ENCODE data around the gene MOV10L1. TPM values are rescaled to one million over a fixed set of nuclear protein-coding genes. Genes with fewer than 3 reads are reported as not detected.

Gene MOV10L1
- total RNA-seq, 2 experiments from 2014 or later: 0.22 to 1.1 TPM

GRCh38 chr22:50061824-50062355 is 27.9 kb upstream of the MOV10L1 start:
- Histone ChIP-seq H3K4me2 (ENCODE audit: low read length) (no peak overlapping the region), H3K9me2 (ENCODE audit: insufficient read depth, low read length) (no peaks in the 10 kb centered on the region), H3K4me3 (ENCODE audit: low read depth, low read length, poor library complexity, severe bottlenecking) (no peak overlapping the region), H3K4me1 (ENCODE audit: insufficient read depth, low read length, poor library complexity, severe bottlenecking) (peaks cover 37% of the 10 kb centered on the region), H2AFZ (ENCODE audit: low read length) (no peak overlapping the region), H4K20me1 (ENCODE audit: insufficient read depth, low read length) (no peaks in the 10 kb centered on the region), H3K27ac (ENCODE audit: low read depth, low read length, poor library complexity, severe bottlenecking) (no peak overlapping the region), H3K36me3 (ENCODE audit: insufficient read depth, low read length) (no peaks in the 10 kb centered on the region), H3K79me2 (ENCODE audit: insufficient read depth, low read depth, low read length) (no peaks in the 10 kb centered on the region), H3K9me3 (ENCODE audit: low read length) (no peaks in the 10 kb centered on the region)
- POLR2A ChIA-PET: interaction anchor here (0.7 kb wide), 1 partner anchor 19 kb away, joined by 3 read pairs; no protein-coding TSS in a partner anchor
- TF ChIP-seq EZH2phosphoT487 (IDR thresholded peaks at IDR 0.05; ENCODE audit: borderline replicate concordance, low read depth, low read length): no peak
- TF ChIP-seq, protein P1, sequence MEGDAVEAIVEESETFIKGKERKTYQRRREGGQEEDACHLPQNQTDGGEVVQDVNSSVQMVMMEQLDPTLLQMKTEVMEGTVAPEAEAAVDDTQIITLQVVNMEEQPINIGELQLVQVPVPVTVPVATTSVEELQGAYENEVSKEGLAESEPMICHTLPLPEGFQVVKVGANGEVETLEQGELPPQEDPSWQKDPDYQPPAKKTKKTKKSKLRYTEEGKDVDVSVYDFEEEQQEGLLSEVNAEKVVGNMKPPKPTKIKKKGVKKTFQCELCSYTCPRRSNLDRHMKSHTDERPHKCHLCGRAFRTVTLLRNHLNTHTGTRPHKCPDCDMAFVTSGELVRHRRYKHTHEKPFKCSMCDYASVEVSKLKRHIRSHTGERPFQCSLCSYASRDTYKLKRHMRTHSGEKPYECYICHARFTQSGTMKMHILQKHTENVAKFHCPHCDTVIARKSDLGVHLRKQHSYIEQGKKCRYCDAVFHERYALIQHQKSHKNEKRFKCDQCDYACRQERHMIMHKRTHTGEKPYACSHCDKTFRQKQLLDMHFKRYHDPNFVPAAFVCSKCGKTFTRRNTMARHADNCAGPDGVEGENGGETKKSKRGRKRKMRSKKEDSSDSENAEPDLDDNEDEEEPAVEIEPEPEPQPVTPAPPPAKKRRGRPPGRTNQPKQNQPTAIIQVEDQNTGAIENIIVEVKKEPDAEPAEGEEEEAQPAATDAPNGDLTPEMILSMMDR (conservative IDR thresholded peaks at IDR 0.05; ENCODE audit: low read length): no peak
- no TSS peak for BruUV-seq (replicated peaks)
- intact Hi-C loops (cut with micrococcal nuclease; ENCODE audit: unreplicated experiment): no loop called here
- DNase-seq (ENCODE audit: low spot score): no peak
- CTCF ChIA-PET (ENCODE audit: unreplicated experiment): no interaction called here

GRCh38 chr22:50062509-50063135 is 27.2 kb upstream of the MOV10L1 start:
- H3K27ac ChIP-seq (ENCODE audit: low read depth, low read length, poor library complexity, severe bottlenecking): no peak overlapping the region
- intact Hi-C loops (cut with micrococcal nuclease; ENCODE audit: unreplicated experiment): no loop called here

More at GRCh38 chr22:50062509-50063135, 27.2 kb upstream of the MOV10L1 start:
- no TSS peak for BruUV-seq (replicated peaks)
- Histone ChIP-seq H3K4me1 (ENCODE audit: insufficient read depth, low read length, poor library complexity, severe bottlenecking) (peaks cover 33% of the 10 kb centered on the region), H3K9me3 (ENCODE audit: low read length) (no peaks in the 10 kb centered on the region), H3K4me3 (ENCODE audit: low read depth, low read length, poor library complexity, severe bottlenecking) (no peak overlapping the region), H3K9me2 (ENCODE audit: insufficient read depth, low read length) (no peaks in the 10 kb centered on the region), H3K36me3 (ENCODE audit: insufficient read depth, low read length) (no peaks in the 10 kb centered on the region), H3K79me2 (ENCODE audit: insufficient read depth, low read depth, low read length) (no peaks in the 10 kb centered on the region), H3K4me2 (ENCODE audit: low read length) (no peak overlapping the region), H4K20me1 (ENCODE audit: insufficient read depth, low read length) (no peaks in the 10 kb centered on the region), H2AFZ (ENCODE audit: low read length) (no peak overlapping the region)
- TF ChIP-seq, protein P1 (conservative IDR thresholded peaks at IDR 0.05; ENCODE audit: low read length): no peak
- TF ChIP-seq EZH2phosphoT487 (IDR thresholded peaks at IDR 0.05; ENCODE audit: borderline replicate concordance, low read depth, low read length): no peak
- ChIA-PET CTCF (ENCODE audit: unreplicated experiment) (no interaction called here), POLR2A (no interaction called here)
- no peak for DNase-seq (ENCODE audit: low spot score)
